ENCODE results near the gene GLUD1.
"Not testable (repeated sequence)": the region's sequence is repeated elsewhere in the genome, so short reads cannot be mapped to it uniquely, and the experiment has no call there.

Gene GLUD1

DNA sequence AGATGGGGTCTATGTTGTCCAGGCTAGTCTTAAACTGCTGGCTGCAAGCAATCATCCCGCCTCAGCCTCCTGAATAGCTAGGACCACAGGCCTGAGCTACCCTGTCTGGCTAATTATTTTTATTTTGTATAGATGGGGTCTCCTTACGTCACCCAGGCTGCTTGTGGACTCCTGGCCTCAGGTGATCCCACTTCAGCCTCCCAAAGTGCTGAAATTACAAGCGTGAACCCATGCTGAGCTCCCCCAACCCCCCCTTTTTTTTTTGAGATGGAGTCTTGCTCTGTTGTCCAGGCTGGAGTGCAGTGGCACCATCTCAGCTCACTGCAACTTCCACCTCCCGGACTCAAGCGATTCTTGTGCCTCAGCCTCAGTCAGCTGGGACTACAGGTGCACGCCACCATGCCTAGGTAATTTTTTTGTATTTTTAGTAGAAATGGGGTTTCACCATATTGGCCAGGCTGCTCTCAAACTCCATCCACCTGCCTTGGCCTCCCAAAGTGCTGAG lies 49.2 kb downstream of the GLUD1 start:
- no peak for DNase-seq

DNA sequence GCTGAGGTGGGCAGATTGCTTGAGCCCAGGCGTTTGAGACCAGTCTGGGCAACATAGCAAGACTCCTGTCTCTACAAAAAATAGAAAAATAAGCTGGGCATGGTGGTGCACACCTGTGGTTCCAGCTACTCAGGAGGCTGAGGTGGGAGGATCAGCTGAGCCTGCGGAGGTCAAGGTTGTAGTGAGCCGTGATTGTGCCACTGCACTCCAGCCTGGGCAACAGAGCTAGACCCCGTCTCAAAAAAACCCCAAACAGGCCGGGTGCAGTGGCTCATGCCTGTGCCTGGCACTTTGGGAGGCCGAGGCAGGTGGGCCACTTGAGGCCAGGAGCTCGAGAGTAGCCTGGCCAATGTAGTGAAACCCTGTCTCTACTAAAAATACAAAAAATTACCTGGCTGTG lies 51.1 kb downstream of the GLUD1 start:
- DNase-seq = not testable (repeated sequence)

DNA sequence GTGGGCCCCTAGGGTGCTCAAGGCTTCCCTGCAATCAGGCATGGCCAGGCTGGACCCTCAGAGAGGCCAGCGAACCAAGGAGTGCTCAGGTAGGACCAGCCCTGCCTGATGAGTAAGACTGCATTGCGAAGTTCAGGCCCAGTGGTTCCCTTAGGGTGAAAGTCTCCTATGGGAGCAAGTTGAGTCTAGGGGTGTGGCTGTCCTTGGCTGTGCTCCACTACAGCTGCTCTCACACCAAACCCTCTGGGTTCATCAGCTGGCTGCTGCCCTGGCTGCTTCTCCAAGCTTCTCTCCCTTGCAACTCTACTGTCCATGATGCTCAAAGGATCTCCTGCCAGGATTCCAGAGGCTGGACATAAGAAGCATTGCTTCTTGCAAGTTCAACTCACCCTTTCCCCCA lies 55.9 kb downstream of the GLUD1 start:
- DNase-seq = peak in 1 of 51 donors; percentile 12

DNA sequence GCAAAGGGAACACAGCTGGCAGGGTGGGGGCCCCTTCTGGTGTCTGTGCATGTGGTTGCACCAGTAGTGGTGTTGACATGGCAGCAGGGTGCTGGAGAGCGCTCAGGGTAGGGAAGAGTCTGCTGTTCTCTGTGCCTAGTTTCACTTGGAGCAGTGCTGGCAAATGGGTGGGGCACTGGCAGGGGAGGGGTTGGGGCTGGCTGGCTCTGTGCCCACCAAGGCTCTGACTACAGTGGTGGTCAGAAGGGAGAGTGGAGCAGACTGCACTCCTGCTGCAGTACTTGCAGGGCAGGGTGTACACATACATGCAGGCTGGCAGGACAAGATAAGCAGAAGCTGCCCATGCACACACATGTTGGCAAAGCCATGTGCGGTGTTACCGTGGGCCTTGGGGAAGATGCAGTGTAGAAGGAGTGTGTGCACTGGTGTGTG lies 56.3 kb downstream of the GLUD1 start:
- DNase-seq = no peak

DNA sequence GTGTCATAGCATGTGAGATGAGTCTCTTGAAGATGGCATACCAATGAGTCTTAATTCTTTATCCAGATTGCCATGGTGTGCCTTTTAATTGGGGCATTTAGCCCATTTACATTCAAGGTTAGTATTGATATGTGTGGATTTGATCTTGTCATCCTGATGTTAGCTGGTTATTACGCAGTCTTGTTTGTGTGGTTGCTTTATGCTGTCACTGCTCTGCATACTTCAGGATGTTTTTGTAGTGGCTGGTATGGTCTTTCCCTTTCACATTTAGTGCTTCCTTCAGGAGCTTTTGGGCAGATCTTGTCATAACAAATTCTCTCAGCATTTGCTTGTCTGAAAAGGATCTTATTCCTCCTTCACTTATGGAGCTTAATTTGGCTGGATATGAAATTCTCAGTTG lies 58.0 kb downstream of the GLUD1 start:
- DNase-seq = no peak

DNA sequence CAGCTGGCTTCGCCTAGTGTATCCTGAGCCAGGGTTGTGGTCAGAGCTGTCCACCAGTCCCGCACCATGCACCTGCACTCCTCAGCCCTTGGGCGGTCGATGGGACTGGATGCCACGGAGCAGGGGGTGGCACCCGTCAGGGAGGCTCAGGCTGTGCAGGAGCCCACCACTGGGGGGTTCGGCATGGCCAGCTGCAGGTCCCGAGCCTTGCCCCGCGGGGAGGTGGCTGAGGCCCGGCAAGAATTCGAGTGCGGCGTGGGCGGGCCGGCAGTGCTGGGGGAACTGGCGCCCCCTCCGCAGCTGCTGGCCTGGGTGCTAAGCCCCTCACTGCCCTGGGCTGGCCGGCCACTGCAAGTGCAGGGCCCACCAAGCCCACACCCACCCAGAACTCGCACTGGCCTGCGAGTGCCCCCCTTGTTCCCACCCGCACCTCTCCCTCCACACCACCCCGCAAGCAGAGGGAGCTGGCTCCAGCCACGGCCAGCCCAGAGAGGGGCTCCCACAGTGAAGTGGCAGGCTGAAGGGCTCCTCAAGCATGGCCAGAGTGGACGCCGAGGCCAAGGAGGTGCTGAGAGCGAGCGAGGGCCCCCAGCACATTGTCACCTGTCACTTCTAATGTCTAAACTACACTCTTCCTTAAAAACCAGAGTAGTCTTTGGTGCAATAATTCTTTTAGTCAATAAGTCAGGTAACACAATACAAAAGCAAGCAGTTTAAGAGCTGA lies 63.6 kb downstream of the GLUD1 start:
- DNase-seq = no peak

DNA sequence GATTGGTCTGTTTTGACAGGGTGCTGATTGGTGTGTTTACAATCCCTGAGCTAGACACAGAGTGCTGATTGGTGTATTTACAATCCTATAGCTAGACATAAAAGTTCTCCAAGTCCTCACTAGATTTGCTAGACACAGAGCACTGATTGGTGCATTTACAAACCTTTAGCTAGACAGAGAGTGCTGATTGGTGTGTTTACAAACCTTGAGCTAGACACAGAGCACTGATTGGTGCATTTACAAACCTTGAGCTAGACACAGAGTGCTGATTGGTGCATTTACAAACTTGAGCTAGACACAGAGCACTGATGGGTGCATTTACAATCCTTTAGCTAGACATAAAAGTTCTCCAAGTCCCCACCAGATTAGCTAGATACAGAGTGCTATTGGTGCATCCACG lies 64.2 kb downstream of the GLUD1 start:
- DNase-seq = not testable (repeated sequence)

DNA sequence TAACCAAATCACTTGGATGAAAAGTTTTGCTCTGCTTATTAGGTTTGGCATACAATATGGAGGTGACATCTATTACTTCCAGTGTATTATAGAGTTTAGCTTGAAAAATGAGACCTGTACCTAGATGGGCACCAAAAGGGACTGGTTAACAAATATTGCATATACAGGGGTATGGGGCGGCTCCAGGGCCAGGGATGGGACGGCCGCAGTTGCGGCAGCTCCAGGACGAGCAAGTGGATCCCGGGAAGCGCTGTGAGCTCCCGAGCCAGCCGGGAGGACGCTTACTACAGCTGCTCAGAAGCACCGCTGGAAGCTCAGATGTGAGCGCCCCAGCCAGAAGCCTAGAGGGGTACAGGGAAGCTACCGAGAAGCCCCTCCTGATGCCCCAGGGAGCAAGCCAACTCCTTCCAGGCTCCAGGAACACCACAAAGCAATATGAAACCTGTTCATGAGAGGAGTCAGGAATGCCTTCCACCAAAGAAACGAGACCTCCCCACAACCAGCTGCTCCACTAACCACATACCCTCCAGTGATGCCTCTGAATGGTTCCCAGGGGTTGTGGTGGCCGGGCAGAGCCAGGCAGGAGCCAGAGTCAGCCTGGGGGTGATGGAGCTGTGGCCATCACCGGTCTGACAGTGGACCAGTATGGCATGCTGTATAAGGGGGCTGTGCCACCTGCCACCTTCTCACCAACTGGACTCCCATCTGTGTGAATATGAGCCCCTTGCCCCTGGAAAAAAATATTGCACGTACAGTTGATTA lies 67.7 kb downstream of the GLUD1 start:
- DNase-seq = not testable (repeated sequence)

DNA sequence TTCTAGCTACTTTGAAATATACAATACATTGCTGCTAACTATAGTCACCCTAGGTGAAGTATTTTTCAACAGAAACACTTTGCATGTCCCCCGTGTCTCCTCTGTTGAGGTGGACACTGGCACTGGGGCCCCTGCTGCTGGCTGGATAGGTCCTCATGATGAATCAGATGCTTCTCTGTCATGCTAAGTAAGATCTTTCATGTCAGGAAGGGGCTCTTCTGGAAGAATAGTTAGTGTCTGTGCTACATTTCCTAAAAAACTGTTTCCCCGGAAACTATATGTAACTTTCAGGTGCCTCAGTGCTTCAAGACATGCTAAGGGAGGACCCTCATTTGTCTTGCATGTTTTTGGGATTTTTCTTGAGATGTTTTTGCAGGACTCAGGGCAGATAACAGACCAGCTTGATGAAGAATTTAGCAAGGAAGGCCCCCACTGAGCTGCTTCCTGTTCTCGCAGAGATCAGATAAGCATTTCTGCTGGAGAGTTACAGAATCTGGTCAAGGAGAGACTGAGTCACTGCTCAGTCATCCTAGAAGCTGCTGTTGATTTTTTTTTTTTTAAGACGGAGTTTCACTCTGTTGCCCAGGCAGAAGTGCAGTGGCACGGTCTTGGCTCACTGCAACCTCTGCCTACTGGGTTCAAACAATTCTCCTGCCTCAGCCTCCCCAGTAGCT lies 69.2 kb downstream of the GLUD1 start:
- not testable (repeated sequence) for DNase-seq

DNA sequence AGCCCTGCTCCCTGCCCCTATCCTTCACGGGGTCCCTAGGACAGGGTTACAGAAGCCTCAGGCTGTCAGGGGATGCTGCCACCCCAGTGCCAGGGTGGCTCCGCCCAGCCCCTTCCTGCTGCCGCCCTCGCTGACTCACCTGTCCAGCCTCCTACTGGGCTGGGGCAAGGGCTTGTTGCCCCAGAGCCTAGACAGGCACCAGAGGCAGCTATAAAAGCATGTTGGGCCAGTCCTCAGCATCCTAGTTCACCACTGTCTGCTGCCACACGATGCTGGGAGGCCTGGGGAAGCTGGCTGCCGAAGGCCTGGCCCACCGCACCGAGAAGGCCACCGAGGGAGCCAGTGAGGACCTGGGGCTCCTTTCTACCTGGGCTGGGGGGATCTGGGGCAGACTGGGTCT lies 74.6 kb downstream of the GLUD1 start, which contains the start of gene FAM25A:
Gene FAM25A, plus strand, starts transcription at position 239 of the 400 bp plus-strand sequence. Its CDS starts 31 bp downstream, at position 270.
- not testable (repeated sequence) for DNase-seq

DNA sequence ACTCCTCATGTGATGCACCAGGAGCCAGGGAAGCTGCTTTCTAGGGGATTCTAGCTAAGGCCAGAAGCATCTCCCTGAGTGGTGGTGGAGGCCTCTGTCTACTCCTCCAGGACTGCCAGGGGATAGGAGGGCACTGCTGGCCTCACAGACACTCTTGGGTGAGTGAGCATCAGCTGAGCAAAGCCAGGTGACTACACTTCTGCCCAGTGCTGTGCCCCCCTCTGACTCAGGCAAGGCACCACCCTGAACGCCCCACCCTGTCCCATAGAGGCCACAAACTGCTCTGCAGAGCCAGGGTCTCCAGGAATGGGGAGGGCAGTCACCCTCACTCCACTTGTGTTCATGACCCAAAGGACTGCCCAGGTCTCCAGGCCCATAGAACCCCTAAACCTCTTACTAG lies 75.1 kb downstream of the GLUD1 start:
- not testable (repeated sequence) for DNase-seq

DNA sequence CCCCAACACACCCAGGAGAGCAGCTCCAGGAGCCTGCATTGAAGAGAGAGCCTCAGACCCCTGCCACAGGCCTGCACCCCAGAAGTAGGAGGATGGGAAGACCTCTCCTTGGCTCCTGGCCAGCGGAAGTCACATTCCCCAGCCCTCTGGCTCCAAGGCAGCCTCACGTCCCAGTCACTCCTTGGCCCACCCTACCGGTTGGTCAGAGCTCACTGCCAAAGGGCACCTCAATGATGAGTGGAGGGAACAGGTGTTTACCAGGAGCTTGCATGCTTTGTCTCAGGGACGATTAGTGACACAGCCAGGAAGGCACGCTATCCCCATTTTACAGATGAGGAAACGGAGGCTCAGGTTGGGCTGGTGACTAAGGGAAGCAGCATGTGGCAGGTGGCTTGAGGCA lies 75.6 kb downstream of the GLUD1 start:
- not testable (repeated sequence) for DNase-seq

DNA sequence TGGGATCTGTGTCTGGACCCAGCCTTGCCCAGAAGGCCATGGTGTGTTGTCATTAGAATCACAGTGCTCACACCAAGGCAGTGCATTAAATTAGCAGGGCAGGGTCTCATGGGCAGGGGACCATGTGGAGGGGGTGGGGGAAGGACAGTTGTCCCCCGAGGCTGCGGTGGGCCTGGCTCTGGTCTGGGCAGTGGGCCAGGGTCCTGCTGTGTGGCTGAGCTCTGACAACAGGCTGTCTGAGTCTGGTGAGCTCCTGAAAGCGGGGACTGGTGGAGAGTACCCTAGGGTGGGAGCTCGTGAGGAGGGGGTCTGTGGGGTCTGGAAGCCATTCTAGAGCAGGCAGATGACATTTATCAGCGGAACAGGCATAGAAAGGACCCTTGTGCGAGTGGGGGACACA lies 76.5 kb downstream of the GLUD1 start:
- not testable (repeated sequence) for DNase-seq

DNA sequence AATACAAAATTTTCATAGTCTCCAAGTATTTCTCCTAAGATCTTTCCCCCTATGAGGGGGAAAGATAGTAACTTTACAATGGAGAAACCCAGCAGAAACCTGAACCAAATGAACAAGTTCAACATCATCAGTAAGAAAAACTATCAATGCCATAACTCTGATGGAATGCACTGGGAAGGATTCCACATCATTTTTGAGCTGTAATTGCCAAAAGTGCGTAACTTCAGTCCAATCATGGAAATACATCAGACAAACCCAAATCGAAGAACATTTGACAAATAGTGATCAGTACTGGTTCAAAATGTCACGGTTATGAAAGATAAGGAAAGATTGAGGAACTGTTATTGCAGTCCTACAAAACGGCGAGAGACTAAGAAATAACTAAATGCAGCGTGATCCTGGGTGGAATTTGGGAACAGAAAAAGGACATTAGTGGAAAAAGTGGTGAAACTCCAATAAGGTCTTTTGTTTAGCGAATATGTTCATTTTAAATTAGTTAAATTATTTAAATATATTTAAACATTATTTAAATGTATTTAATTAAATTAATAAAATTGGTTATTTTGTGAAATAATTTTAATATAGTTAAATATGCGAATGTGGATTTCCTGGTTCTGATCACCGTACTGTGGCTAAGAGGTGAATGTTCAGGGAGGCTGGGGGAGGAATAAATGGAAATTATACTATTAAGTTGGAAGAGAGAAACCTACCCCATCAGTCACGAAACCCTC lies 79.5 kb downstream of the GLUD1 start:
- DNase-seq = not testable (repeated sequence)

DNA sequence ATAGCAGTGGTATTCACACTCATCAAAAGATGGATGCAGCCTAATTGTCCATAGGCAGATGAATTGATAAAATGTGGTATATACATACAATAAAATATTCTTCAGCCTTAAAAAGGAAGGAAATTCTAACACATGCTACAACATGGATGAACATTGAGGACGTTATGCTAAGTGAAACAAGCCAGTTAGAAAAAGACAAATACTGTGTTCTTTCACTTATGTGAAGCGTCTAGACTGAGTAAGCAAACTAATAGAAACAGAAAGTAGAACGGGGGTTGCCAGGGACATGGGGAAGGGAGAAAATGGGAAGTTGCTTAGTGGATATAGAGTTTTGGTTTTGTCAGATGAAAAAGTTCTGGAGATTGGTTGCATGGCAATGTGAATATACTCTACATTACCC lies 81.1 kb downstream of the GLUD1 start:
- not testable (repeated sequence) for DNase-seq

DNA sequence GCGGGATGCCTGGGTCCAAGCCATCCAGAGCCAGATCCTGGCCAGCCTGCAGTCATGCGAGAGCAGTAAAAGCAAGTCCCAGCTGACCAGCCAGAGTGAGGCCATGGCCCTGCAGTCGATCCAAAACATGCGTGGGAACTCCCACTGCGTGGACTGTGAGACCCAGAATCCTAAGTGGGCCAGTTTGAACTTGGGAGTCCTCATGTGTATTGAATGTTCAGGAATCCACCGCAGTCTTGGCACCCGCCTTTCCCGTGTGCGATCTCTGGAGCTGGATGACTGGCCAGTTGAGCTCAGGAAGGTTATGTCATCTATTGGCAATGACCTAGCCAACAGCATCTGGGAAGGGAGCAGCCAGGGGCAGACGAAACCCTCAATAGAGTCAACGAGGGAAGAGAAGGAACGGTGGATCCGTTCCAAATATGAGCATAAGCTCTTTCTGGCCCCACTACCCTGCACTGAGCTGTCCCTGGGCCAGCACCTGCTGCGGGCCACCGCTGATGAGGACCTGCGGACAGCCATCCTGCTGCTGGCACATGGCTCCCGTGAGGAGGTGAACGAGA lies 85.4 kb downstream of the GLUD1 start:
- DNase-seq = not testable (repeated sequence)

DNA sequence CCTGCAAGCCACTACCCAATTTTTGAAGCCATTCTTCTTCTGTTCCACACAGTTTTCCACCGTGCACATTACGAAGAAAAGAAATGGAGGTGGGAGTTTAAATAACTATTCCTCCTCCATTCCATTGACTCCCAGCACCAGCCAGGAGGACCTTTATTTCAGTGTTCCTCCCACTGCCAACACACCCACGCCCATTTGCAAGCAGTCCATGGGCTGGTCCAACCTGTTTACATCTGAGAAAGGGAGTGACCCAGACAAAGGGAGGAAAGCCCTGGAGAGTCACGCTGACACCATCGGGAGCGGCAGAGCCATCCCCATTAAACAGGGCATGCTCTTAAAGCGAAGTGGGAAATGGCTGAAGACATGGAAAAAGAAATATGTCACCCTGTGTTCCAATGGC lies 86.3 kb downstream of the GLUD1 start:
- DNase-seq = not testable (repeated sequence)

DNA sequence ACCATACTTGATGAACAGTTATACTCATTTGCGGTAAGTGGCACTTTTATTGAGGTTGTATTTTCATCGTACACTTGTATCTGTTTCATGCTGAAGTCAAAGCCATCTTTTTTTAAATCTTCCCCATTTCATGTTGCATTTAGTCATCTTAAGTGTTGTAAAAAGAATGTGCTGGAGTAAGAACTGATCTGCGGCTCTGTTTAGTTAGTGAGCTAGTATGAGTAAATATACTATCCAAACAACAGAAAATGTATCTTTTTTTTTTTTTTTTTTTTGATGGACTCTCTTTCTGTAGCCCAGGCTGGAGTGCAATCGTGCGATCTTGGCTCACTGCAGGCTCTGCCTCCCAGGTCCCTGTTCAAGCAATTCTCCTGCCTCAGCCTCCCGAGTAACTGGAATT lies 87.0 kb downstream of the GLUD1 start:
- DNase-seq = not testable (repeated sequence)

DNA sequence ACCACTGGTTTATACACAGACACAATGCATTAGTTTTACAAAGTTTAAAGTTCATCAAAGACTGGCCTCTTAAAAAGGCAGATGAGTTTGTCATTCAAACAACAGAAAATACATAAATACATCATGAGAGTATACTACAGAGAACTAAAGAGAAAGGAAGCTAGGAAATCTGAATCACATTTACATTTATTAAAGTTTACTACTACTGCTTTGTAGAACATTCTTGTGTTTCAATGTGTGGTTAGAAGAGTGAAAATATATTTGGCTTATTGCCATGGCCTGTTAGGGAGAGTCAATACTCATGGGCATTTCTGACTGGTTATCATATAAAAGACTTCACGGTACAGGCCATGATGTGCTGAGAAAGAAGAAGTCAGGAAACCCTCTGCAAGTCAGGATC lies 87.5 kb downstream of the GLUD1 start:
- not testable (repeated sequence) for DNase-seq

DNA sequence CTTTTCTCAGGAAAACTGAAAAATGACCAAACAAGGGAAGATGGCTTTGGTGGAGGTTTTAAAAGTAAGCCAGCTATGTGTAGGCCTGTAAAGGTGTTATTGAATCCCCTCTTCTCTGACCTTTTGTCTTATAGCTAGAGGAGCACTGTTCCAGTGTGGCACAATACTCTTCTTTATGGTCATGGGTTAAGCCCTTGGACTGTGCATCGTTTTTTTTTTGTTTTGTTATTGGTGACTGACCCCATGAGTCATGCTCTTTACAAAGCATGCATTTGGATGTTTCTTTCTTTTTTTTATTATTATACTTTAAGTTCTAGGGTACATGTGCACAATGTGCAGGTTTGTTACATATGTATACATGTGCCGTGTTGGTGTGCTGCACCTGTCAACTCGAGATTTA lies 94.2 kb downstream of the GLUD1 start:
- no peak for DNase-seq
